Measurements from ENCODE around the gene PLEKHG3.
A peak's percentile ranks its signal among the peaks of the same experiment; 100 is the strongest.
"Not testable (repeated sequence)": the region's sequence is repeated elsewhere in the genome, so short reads cannot be mapped to it uniquely, and the experiment has no call there.

Gene PLEKHG3

GRCh38 chr14:64704143-64704742 lies at the start of gene PLEKHG3:
PLEKHG3 (plus strand) TSS chr14:64704424; CDS start chr14:64727632, 23,208 bp downstream.
- DNase-seq (ENCODE audit: low read depth in 1 of 2, low spot score in 1 of 2) = no peak

GRCh38 chr14:64654901-64655300 lies 49.3 kb upstream of the PLEKHG3 start:
- no peak for DNase-seq (ENCODE audit: low read depth in 1 of 2, low spot score in 1 of 2)

GRCh38 chr14:64656986-64657385 lies 47.2 kb upstream of the PLEKHG3 start:
- DNase-seq (ENCODE audit: low read depth in 1 of 2, low spot score in 1 of 2) = no peak

GRCh38 chr14:64658201-64658600 lies 46.0 kb upstream of the PLEKHG3 start:
- DNase-seq (ENCODE audit: low read depth in 1 of 2, low spot score in 1 of 2) = no peak

- DNase-seq (ENCODE audit: low read depth in 1 of 2, low spot score in 1 of 2) = not testable (repeated sequence)
These were observed 45.4 kb upstream of the PLEKHG3 start for GRCh38 chr14:64658700-64659264.

GRCh38 chr14:64659366-64659765 lies 44.9 kb upstream of the PLEKHG3 start:
- no peak for DNase-seq (ENCODE audit: low read depth in 1 of 2, low spot score in 1 of 2)

- DNase-seq (ENCODE audit: low read depth in 1 of 2, low spot score in 1 of 2) = no peak
These were observed 41.0 kb upstream of the PLEKHG3 start for GRCh38 chr14:64663174-64663573.

GRCh38 chr14:64671591-64671990 lies 32.6 kb upstream of the PLEKHG3 start:
- DNase-seq (ENCODE audit: low read depth in 1 of 2, low spot score in 1 of 2) = no peak

GRCh38 chr14:64673316-64673715 lies 30.9 kb upstream of the PLEKHG3 start:
- DNase-seq (ENCODE audit: low read depth in 1 of 2, low spot score in 1 of 2) = no peak

GRCh38 chr14:64673748-64674147 lies 30.5 kb upstream of the PLEKHG3 start:
- peak in 1 of 2 donors; percentile 9 for DNase-seq (ENCODE audit: low read depth in 1 of 2, low spot score in 1 of 2)

- no peak for DNase-seq (ENCODE audit: low read depth in 1 of 2, low spot score in 1 of 2)
These were observed 29.4 kb upstream of the PLEKHG3 start for GRCh38 chr14:64674829-64675228.

- DNase-seq (ENCODE audit: low read depth in 1 of 2, low spot score in 1 of 2) = no peak
These were observed 28.9 kb upstream of the PLEKHG3 start for GRCh38 chr14:64675312-64675711.

- DNase-seq (ENCODE audit: low read depth in 1 of 2, low spot score in 1 of 2) = no peak
These were observed 27.7 kb upstream of the PLEKHG3 start for GRCh38 chr14:64676410-64677008.

- DNase-seq (ENCODE audit: low read depth in 1 of 2, low spot score in 1 of 2) = no peak
These were observed 24.1 kb upstream of the PLEKHG3 start for GRCh38 chr14:64680013-64680713.

- DNase-seq (ENCODE audit: low read depth in 1 of 2, low spot score in 1 of 2) = no peak
These were observed 23.5 kb upstream of the PLEKHG3 start for GRCh38 chr14:64680714-64681065.

GRCh38 chr14:64681796-64682710 lies 22.2 kb upstream of the PLEKHG3 start:
- no peak for DNase-seq (ENCODE audit: low read depth in 1 of 2, low spot score in 1 of 2)

GRCh38 chr14:64682843-64683242 lies 21.4 kb upstream of the PLEKHG3 start:
- DNase-seq (ENCODE audit: low read depth in 1 of 2, low spot score in 1 of 2) = no peak

GRCh38 chr14:64683264-64683663 lies 21.0 kb upstream of the PLEKHG3 start:
- no peak for DNase-seq (ENCODE audit: low read depth in 1 of 2, low spot score in 1 of 2)

- no peak for DNase-seq (ENCODE audit: low read depth in 1 of 2, low spot score in 1 of 2)
These were observed 20.1 kb upstream of the PLEKHG3 start for GRCh38 chr14:64684091-64684490.

GRCh38 chr14:64685371-64686281 lies 18.6 kb upstream of the PLEKHG3 start:
- no peak for DNase-seq (ENCODE audit: low read depth in 1 of 2, low spot score in 1 of 2)

Data from activated T-helper 1 cell treated with anti-CD3 and anti-CD28 coated beads, Interleukin-2, amount 50 U/mL, for 16 hours (primary cell).